ENCODE data around the gene ZNF462.

The ZNF462 gene

DNA sequence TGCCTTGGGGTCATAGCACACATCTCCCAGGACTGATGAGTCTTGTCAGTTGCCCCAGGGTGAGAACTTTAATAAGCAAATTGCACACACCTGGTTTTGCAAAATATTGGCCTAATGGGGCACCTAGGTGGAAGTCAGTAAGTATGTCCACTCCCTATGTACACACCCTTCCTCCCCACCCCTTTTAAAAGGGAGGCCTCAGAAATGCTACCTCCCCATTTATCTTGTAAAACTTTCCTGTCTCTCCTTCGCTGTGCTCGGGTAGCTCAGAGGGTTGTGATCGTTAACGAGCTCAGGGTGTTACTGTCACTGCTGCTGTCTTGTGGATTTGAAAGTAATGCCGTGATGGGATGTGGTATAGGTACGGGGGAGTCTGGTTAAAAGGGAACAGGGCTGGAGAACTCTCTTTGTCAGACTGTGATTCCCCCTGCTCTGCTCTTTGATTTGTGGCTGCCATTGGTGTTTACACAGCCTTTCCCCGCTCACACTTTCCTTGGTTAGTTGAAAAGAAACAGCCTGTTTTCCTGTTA lies 26.2 kb downstream of the ZNF462 start:
- DNase-seq (ENCODE audit: extremely low read depth, low read depth), result no peak
- TF ChIP-seq, protein P1, sequence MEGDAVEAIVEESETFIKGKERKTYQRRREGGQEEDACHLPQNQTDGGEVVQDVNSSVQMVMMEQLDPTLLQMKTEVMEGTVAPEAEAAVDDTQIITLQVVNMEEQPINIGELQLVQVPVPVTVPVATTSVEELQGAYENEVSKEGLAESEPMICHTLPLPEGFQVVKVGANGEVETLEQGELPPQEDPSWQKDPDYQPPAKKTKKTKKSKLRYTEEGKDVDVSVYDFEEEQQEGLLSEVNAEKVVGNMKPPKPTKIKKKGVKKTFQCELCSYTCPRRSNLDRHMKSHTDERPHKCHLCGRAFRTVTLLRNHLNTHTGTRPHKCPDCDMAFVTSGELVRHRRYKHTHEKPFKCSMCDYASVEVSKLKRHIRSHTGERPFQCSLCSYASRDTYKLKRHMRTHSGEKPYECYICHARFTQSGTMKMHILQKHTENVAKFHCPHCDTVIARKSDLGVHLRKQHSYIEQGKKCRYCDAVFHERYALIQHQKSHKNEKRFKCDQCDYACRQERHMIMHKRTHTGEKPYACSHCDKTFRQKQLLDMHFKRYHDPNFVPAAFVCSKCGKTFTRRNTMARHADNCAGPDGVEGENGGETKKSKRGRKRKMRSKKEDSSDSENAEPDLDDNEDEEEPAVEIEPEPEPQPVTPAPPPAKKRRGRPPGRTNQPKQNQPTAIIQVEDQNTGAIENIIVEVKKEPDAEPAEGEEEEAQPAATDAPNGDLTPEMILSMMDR (IDR thresholded peaks at IDR 0.05; ENCODE audit: low read depth, low read length), result no peak

DNA sequence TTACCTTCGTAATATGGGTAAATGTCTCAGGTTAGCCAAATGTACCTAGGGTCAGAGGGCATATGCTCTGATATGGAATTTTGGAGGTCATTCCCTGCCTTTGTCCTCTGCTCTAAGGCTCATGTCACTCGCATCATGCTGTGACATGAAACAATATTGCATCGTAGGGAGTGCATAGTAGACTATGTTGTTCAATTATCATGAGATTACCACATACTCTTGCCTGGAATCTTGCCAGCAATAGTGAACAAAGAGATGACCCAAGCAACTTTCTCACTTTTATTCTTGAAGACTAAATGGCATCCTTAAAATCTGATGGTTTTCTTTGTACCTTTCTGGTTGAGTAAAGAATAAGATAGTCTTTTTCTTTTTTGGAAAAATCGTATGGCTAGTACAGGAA lies 27.6 kb downstream of the ZNF462 start:
- no peak for DNase-seq (ENCODE audit: extremely low read depth, low read depth)
- TF ChIP-seq, protein P1 (IDR thresholded peaks at IDR 0.05; ENCODE audit: low read depth, low read length), result no peak

DNA sequence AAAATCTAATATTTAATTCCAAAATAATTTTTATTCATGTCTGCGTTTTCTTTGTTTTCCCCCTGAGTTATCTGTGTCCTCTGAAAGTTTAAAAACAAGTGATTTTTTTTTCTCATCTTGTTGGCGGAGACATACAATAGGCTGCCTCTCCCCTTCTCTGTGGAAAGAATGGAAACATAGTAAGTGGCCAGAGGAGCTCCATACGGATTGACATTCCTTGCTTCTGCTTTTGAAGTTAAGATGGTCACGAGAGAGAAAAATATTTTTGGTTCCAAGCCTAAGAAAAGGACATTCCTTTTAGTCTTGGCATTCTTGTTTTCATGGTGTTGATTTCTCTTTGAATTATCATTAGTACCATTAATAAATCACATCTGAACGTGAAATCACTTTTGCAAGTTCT lies 28.3 kb downstream of the ZNF462 start:
- DNase-seq (ENCODE audit: extremely low read depth, low read depth), result no peak
- TF ChIP-seq, protein P1 (IDR thresholded peaks at IDR 0.05; ENCODE audit: low read depth, low read length), result no peak

DNA sequence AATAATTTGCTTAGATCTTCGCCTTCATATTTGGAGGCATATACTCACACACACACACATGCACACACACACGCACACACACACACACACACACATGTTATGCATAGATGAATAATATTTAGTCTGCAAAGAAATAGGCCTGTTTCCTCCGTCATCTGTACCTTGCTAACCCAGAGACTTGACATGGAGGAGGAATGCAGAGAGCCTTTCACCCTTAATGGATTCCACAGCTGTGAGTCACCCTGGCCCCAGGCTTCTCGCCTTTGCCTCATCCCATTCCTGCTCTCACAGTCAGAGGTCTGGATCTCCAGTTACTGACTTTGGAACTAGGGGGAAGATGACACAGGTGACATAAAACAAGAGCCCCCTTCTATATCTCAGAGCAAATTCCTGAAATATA lies 29.7 kb downstream of the ZNF462 start:
- TF ChIP-seq, protein P1 (IDR thresholded peaks at IDR 0.05; ENCODE audit: low read depth, low read length), result no peak
- DNase-seq (ENCODE audit: extremely low read depth, low read depth), result peak; percentile 73

DNA sequence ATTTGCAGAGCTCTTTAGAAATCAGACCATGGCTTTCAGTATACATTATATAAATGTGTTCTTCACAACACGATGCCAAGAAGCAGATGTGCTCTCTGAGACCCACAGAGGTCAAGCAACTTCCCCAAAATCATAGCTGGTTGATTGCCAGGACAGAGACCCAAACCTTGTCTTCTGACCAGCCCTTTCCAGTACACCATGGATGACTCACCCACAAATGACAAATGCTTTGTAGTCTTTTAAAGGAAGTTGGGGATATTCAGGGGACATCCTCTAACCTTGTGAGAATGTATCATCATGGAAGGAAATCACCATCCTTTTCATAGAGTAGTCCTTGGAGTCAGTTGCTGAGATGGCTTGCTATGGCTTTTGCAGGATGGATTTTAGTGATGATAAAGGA lies 30.1 kb downstream of the ZNF462 start:
- TF ChIP-seq, protein P1 (IDR thresholded peaks at IDR 0.05; ENCODE audit: low read depth, low read length), result no peak

DNA sequence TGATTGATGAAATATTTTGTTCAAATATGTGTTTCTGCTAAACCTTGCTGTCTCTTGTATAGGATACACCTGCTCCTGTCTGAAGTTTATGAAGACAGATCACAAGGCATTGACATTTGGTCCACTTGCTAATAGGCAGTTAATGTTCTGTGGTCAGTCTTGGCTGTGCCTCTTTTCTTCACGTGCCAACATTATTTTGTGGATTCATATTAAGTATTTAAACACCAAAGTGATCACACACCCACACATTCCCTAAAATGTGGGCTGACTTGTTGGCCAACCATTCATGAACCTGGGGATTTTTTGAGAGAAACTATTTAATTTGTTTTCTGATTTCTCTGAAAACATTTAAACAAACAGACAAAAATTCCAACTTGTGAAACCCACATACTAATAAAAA lies 33.7 kb downstream of the ZNF462 start:
- TF ChIP-seq, protein P1 (IDR thresholded peaks at IDR 0.05; ENCODE audit: low read depth, low read length), result no peak
- no peak for DNase-seq (ENCODE audit: extremely low read depth, low read depth)

More for the DNA sequence above, 30.1 kb downstream of the ZNF462 start:
- DNase-seq (ENCODE audit: extremely low read depth, low read depth), result no peak

DNA sequence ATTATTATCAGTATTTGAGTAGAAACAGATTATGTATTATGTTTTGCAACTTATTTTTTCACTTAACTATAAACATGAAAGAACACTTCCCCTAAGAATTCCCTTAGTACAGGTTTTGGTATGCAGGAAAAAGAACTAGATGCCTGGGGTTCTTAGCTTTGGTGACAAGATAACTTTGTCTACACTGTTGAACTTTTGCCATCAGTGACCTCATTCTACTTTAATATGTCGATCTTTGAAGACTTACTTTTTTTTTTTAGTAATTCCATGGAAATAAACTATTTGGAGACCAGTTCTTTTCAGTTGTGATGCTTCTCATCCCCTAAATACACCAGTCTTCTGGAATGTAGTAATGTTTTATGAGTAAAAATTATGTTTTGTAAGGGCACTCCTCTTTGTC lies 34.3 kb downstream of the ZNF462 start:
- TF ChIP-seq, protein P1 (IDR thresholded peaks at IDR 0.05; ENCODE audit: low read depth, low read length), result no peak
- DNase-seq (ENCODE audit: extremely low read depth, low read depth), result no peak
